ENCODE data around the gene ARCN1.

ARCN1 gene

GRCh38 chr11:118528511-118528910 lies 43.7 kb upstream of the ARCN1 start:
- H3K9ac ChIP-seq (ENCODE audit: low read depth, low read length) = no peak overlapping the region
- no peaks in the 10 kb centered on the region for H3K79me2 ChIP-seq (ENCODE audit: insufficient read depth, low read length)
- TF ChIP-seq, protein P1, sequence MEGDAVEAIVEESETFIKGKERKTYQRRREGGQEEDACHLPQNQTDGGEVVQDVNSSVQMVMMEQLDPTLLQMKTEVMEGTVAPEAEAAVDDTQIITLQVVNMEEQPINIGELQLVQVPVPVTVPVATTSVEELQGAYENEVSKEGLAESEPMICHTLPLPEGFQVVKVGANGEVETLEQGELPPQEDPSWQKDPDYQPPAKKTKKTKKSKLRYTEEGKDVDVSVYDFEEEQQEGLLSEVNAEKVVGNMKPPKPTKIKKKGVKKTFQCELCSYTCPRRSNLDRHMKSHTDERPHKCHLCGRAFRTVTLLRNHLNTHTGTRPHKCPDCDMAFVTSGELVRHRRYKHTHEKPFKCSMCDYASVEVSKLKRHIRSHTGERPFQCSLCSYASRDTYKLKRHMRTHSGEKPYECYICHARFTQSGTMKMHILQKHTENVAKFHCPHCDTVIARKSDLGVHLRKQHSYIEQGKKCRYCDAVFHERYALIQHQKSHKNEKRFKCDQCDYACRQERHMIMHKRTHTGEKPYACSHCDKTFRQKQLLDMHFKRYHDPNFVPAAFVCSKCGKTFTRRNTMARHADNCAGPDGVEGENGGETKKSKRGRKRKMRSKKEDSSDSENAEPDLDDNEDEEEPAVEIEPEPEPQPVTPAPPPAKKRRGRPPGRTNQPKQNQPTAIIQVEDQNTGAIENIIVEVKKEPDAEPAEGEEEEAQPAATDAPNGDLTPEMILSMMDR (IDR thresholded peaks at IDR 0.05; ENCODE audit: borderline replicate concordance, extremely low read depth, low read length, poor library complexity, severe bottlenecking) = no peak
- no peak for TF ChIP-seq EZH2 (IDR thresholded peaks at IDR 0.05; ENCODE audit: borderline replicate concordance, low read depth, low read length, severe bottlenecking)
- H2AFZ ChIP-seq (ENCODE audit: low read depth, low read length) = no peak overlapping the region
- peaks cover 6% of the 10 kb centered on the region for H3K27me3 ChIP-seq (ENCODE audit: insufficient read depth, low read length, poor library complexity)
- H3K36me3 ChIP-seq (ENCODE audit: insufficient read depth, low read length) = peaks cover 17% of the 10 kb centered on the region
- peaks cover 37% of the 10 kb centered on the region for H3K4me1 ChIP-seq (ENCODE audit: insufficient read depth, low read length)
- H3K27ac ChIP-seq (ENCODE audit: low read length) = no peak overlapping the region
- peaks cover 9% of the 10 kb centered on the region; the same call in 1 of the 2 replicates for H4K20me1 ChIP-seq (ENCODE audit: insufficient read depth, low read length)
- no peak overlapping the region for H3K4me3 ChIP-seq (ENCODE audit: low read depth in 1 of 2, low read length in 2 of 2)
- ATAC-seq (ENCODE audit: insufficient read depth, low read depth) (no peak), DNase-seq (no peak)
- H3K9me3 ChIP-seq (ENCODE audit: insufficient read depth, low read length, severe bottlenecking) = no peaks in the 10 kb centered on the region
- no peak overlapping the region for H3K4me2 ChIP-seq (ENCODE audit: insufficient read depth, low read length)

DNA sequence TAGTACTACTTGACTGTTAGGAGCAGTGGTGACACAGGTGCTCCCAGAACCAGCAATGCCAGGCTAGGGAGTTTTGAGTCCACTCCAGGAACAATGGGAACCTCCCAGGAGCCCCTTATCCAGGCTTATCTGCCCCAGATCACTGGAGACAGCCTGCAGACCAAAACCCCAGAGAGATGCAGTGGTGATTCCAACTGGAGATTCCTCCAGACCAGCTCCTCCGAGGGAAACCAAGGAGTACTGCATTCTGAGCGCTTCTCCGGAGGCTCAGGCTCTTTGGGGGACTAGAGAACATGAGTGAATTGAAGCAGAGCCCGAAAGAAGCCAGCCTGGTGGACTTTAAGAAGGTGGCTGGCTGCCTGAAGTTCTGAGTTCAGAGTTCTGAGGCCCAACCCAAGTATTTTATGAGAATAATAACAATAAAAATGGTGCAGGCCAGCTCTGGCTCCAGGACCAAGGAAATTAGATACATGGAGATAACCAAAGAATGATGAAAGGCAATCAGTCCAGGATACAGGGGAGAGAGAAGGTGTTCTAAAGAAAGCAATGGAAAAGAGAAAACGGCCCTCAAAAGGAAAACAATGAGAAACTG lies 42.5 kb upstream of the ARCN1 start:
- peak overlapping the region; percentile 64 for H3K9ac ChIP-seq (ENCODE audit: low read depth, low read length)

GRCh38 chr11:118530180-118530682 lies 42.0 kb upstream of the ARCN1 start:
- Histone ChIP-seq H3K4me2 (ENCODE audit: insufficient read depth, low read length) (peak overlapping the region; percentile 67), H3K4me1 (ENCODE audit: insufficient read depth, low read length) (peaks cover 37% of the 10 kb centered on the region), H3K9ac (ENCODE audit: low read depth, low read length) (peak overlapping the region; percentile 64), H3K27me3 (ENCODE audit: insufficient read depth, low read length, poor library complexity) (peaks cover 6% of the 10 kb centered on the region), H3K27ac (ENCODE audit: low read length) (no peak overlapping the region; the same call in 1 of the 2 replicates), H2AFZ (ENCODE audit: low read depth, low read length) (peak overlapping the region; percentile 51), H4K20me1 (ENCODE audit: insufficient read depth, low read length) (0 out of 2 replicates have a peak, but pooled peaks cover 4% of the 10 kb centered on the region), H3K79me2 (ENCODE audit: insufficient read depth, low read length) (no peaks in the 10 kb centered on the region), H3K9me3 (ENCODE audit: insufficient read depth, low read length, severe bottlenecking) (no peaks in the 10 kb centered on the region), H3K4me3 (ENCODE audit: low read depth in 1 of 2, low read length in 2 of 2) (peak overlapping the region; percentile 50 to 67; a peak in 3 of 4 replicates), H3K36me3 (ENCODE audit: insufficient read depth, low read length) (peaks cover under 1% of the 10 kb centered on the region; the same call in 1 of the 2 replicates)
- DNase-seq (no peak), ATAC-seq (ENCODE audit: insufficient read depth, low read depth) (no peak)
- TF ChIP-seq EZH2 (IDR thresholded peaks at IDR 0.05; ENCODE audit: borderline replicate concordance, low read depth, low read length, severe bottlenecking) = no peak
- TF ChIP-seq, protein P1 (IDR thresholded peaks at IDR 0.05; ENCODE audit: borderline replicate concordance, extremely low read depth, low read length, poor library complexity, severe bottlenecking) = no peak

More for the DNA sequence above, 42.5 kb upstream of the ARCN1 start:
- Histone ChIP-seq H3K27ac (ENCODE audit: low read length) (no peak overlapping the region), H3K79me2 (ENCODE audit: insufficient read depth, low read length) (no peaks in the 10 kb centered on the region), H3K36me3 (ENCODE audit: insufficient read depth, low read length) (peaks cover 6% of the 10 kb centered on the region), H3K4me2 (ENCODE audit: insufficient read depth, low read length) (peak overlapping the region; percentile 67), H3K9me3 (ENCODE audit: insufficient read depth, low read length, severe bottlenecking) (no peaks in the 10 kb centered on the region), H2AFZ (ENCODE audit: low read depth, low read length) (no peak overlapping the region), H3K4me3 (ENCODE audit: low read depth in 1 of 2, low read length in 2 of 2) (peak overlapping the region; percentile 50 to 67; a peak in 3 of 4 replicates), H3K27me3 (ENCODE audit: insufficient read depth, low read length, poor library complexity) (peaks cover 6% of the 10 kb centered on the region), H3K4me1 (ENCODE audit: insufficient read depth, low read length) (peaks cover 37% of the 10 kb centered on the region), H4K20me1 (ENCODE audit: insufficient read depth, low read length) (0 out of 2 replicates have a peak, but pooled peaks cover 4% of the 10 kb centered on the region)
- no peak for TF ChIP-seq EZH2 (IDR thresholded peaks at IDR 0.05; ENCODE audit: borderline replicate concordance, low read depth, low read length, severe bottlenecking)
- TF ChIP-seq, protein P1 (IDR thresholded peaks at IDR 0.05; ENCODE audit: borderline replicate concordance, extremely low read depth, low read length, poor library complexity, severe bottlenecking) = no peak
- DNase-seq = no peak
- ATAC-seq (ENCODE audit: insufficient read depth, low read depth) = no peak

All from DND-41 (cell line).